Stimulated activated CD4-positive, alpha-beta T cell treated with anti-CD3 and anti-CD28 coated beads, Interleukin-12 subunit alpha, Interleukin-12 subunit beta, amount 100 ng/mL, for 4 hours (primary cell): ENCODE measurements around the gene NCAPH2.
"Not testable (repeated sequence)": the region's sequence is repeated elsewhere in the genome, so short reads cannot be mapped to it uniquely, and the experiment has no call there.

ENCODE experiments used
- DNase-seq: peaks from one replicate; pipeline ENCODE4 v3.0.0-alpha.2; 2020

NCAPH2 gene

GRCh38 chr22:50520184-50520583 is 12.2 kb downstream of the NCAPH2 start:
- DNase-seq, result not testable (repeated sequence)

- DNase-seq, result no peak
These were observed 12.9 kb downstream of the NCAPH2 start for GRCh38 chr22:50520826-50521453.

GRCh38 chr22:50521710-50522109 is 13.7 kb downstream of the NCAPH2 start:
- DNase-seq, result no peak

GRCh38 chr22:50522208-50522805 is 14.3 kb downstream of the NCAPH2 start:
- no peak for DNase-seq

- no peak for DNase-seq
These were observed 14.9 kb downstream of the NCAPH2 start for GRCh38 chr22:50522806-50523438.

- no peak for DNase-seq
These were observed 15.4 kb downstream of the NCAPH2 start for GRCh38 chr22:50523458-50523805.

- DNase-seq, result no peak
These were observed 16.0 kb downstream of the NCAPH2 start for GRCh38 chr22:50523806-50524675.

GRCh38 chr22:50524676-50525103 is 16.7 kb downstream of the NCAPH2 start:
- DNase-seq, result no peak

GRCh38 chr22:50525104-50525857 is 17.3 kb downstream of the NCAPH2 start, which contains the start of gene SCO2:
TSS of gene SCO2 (minus strand) at chr22:50525598. CDS start at chr22:50524411, 1,187 bp downstream.
- peak; percentile 99 for DNase-seq

- no peak for DNase-seq
These were observed 17.8 kb downstream of the NCAPH2 start for GRCh38 chr22:50525858-50526107.

- peak; percentile 87 for DNase-seq
These were observed 18.2 kb downstream of the NCAPH2 start for GRCh38 chr22:50526108-50526833.

- no peak for DNase-seq
These were observed 19.1 kb downstream of the NCAPH2 start for GRCh38 chr22:50526834-50527801.

GRCh38 chr22:50527921-50528681 is 20.1 kb downstream of the NCAPH2 start:
- DNase-seq, result no peak

GRCh38 chr22:50528682-50529415 is 20.8 kb downstream of the NCAPH2 start:
- DNase-seq, result no peak

GRCh38 chr22:50529416-50529896 is 21.4 kb downstream of the NCAPH2 start:
- DNase-seq, result no peak

GRCh38 chr22:50529897-50530579 is 22.0 kb downstream of the NCAPH2 start, which contains the start of gene TYMP:
TSS of gene TYMP (minus strand) at chr22:50530012. CDS start at chr22:50529709, 303 bp downstream.
- DNase-seq, result peak; percentile 72

GRCh38 chr22:50530580-50530876 is 22.5 kb downstream of the NCAPH2 start:
- DNase-seq, result no peak

GRCh38 chr22:50530877-50531545 is 23.0 kb downstream of the NCAPH2 start:
- peak; percentile 78 for DNase-seq
